Esophagus muscularis mucosa (tissue), 4 donors: ENCODE results near the gene UNC5A. TPM values are rescaled to one million over a fixed set of nuclear protein-coding genes. Genes with fewer than 3 reads are reported as not detected.

Source experiments
- DNase-seq: peaks from one replicate; pipeline ENCODE4 v3.0.0-alpha.2; 2017; ENCODE audit errors: extremely low spot score
- H3K27ac ChIP-seq, 4 donors: fragments of 200-600 bp; sonication (generic); replicated peaks in 1 of 4; 1 replicate in 3 of 4; 2 replicates in 1 of 4; pipeline ENCODE4 v1.5.1; 2016 to 2019; ENCODE audit warnings: mild to moderate bottlenecking in 1 of 4
- H3K27me3 ChIP-seq, 4 donors: fragments of 200-600 bp; sonication (generic); one replicate each; pipeline versions ENCODE4 v1.5.1 to v1.6.0; 2016 to 2019
- H3K36me3 ChIP-seq, 4 donors: fragments of 200-600 bp; sonication (generic); one replicate each; pipeline ENCODE4 v1.5.1; 2016 to 2019
- H3K4me1 ChIP-seq, 4 donors: fragments of 200-600 bp; sonication (generic); one replicate each; pipeline ENCODE4 v1.5.1; 2016 to 2019
- H3K4me3 ChIP-seq, 4 donors: fragments of 200-600 bp; sonication (generic); 1 replicate in 2 of 4; 2 replicates in 2 of 4; pipeline ENCODE4 v1.5.1; 2016 to 2019; ENCODE audit warnings: mild to moderate bottlenecking in 4 of 4, moderate library complexity in 1 of 4
- H3K9me3 ChIP-seq, 4 donors: fragments of 200-600 bp; sonication (generic); 1 replicate in 3 of 4; 2 replicates in 1 of 4; pipeline ENCODE4 v1.5.1; 2016 to 2019
- CTCF ChIP-seq, 3 experiments: fragments of 200-600 bp in 2 of 3; fragments of 450-650 bp in 1 of 3; sonication (generic) in 2 of 3; IDR thresholded peaks; one replicate each; pipeline ENCODE4 v1.5.1; 2017 to 2019; ENCODE audit warnings: antibody characterized with exemption in 3 of 3, mild to moderate bottlenecking in 2 of 3, moderate library complexity in 1 of 3
- EP300 ChIP-seq: sonication (generic); formaldehyde crosslinking; IDR thresholded peaks from one replicate; pipeline ENCODE4 v1.6.1; 2017; ENCODE audit warnings: antibody characterized with exemption
- POLR2A ChIP-seq: fragments of 450-650 bp; IDR thresholded peaks from one replicate; pipeline ENCODE4 v1.6.1; 2017; ENCODE audit warnings: antibody characterized with exemption, moderate library complexity, mild to moderate bottlenecking, low read depth
- POLR2AphosphoS5 ChIP-seq, 2 donors: sonication (generic); formaldehyde crosslinking; IDR thresholded peaks; one replicate each; pipeline ENCODE4 v1.6.1; 2017; ENCODE audit warnings: antibody characterized with exemption in 2 of 2
- WGBS: methylation state at CpG from one replicate; pipeline ENCODE4 v1.1.5; 2018; 5-methylcytosine and 5-hydroxymethylcytosine counted together
- intact Hi-C: fragments of 100-400 bp; cut with DNase I; formaldehyde crosslinking; loops from one replicate; pipeline ENCODE4 v1.15.1; 2023
- total RNA-seq, 4 donors: library from RNA; depleted of rRNA; stranded (reverse); fragments of >200 nt; gene quantifications; one replicate each; pipeline versions ENCODE4 v1.1.0 to v1.2.1, GENCODE V29; 2016

The UNC5A gene
- total RNA-seq, 4 donors from 2014 or later: not detected

DNA sequence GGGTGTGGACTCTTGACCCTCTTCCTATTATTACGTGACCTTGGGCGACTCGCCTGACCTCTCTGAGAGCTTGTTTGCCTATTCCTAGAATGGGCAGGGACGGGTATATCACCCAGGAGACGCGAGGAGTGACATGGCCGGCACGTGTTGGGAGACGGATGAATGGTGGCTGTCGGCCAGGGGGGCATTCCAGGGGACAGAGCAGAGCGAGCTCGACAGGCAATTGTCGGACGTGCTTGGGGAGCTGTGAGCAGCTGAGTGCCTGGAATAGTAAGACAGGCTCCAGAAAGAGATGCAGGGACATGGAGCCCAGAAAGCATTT lies 29.3 kb upstream of the UNC5A start:
- H3K4me1 ChIP-seq: peaks cover 0 to 7% (median 1%) of the 10 kb centered on the region in 4 donors
- no peaks in the 10 kb centered on the region for H3K9me3 ChIP-seq
- TF ChIP-seq CTCF (IDR thresholded peaks at IDR 0.05) (no peak), POLR2AphosphoS5 (IDR thresholded peaks at IDR 0.05) (no peak), EP300 (no peak), POLR2A (no peak)
- intact Hi-C loops: no loop called here
- H3K27ac ChIP-seq: no peak overlapping the region
- H3K27me3 ChIP-seq: peaks cover 0 to 75% (median 6%) of the 10 kb centered on the region in 4 donors
- WGBS: 27% methylated on average over 14 of the region's 14 CpGs
- DNase-seq: no peak
- no peak overlapping the region for H3K4me3 ChIP-seq
- H3K36me3 ChIP-seq: no peaks in the 10 kb centered on the region

DNA sequence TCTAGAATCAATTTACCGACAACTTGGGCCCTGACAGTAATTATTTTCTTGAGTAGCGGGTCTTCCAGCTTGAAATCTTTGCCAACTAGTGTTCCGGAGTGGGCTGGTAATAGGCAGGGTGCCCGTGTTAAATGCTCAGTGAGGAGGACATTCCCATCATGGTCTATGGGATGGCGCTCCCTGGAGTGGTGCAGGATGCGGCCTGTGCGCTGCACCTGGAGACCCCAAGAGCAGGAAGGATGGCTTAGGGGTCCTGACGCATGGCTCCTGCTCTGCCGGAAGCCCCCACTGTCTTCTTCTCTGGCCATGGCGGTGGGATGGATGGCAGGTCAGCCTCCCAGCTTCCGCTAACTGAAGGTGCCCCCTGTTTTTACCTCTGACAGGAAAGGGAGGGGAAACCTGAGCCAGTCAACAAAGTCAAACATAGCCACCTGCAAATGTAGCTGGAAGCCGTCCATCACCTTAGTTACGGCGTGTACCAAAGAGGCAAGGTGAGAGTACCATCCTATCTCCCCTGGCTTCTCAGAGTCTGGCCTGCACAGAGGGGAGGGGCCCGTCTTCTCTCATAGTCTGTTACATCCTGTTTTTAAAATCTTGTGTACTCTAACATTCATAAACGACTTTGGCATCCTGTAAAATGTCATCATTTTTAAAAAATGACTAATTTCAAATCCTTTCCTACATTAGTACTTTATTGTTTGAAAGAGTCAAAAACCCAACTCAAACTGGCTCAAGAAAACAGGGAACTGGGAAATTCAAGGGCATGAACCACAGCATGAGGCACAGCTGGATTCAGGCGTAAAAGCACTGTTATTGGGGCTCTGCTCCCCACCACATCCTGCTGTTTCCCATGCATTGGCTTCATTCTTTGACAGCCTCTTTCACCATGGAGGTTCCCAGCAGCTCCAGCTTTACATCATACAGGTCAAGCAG lies 28.5 kb upstream of the UNC5A start:
- TF ChIP-seq POLR2AphosphoS5 (IDR thresholded peaks at IDR 0.05) (no peak), CTCF (IDR thresholded peaks at IDR 0.05) (no peak), POLR2A (no peak), EP300 (no peak)
- intact Hi-C loops: no loop called here
- no peaks in the 10 kb centered on the region for H3K9me3 ChIP-seq
- peaks cover 0 to 7% (median 1%) of the 10 kb centered on the region in 4 donors for H3K4me1 ChIP-seq
- WGBS: 76% methylated on average over 13 of the region's 17 CpGs
- H3K4me3 ChIP-seq: no peak overlapping the region
- H3K36me3 ChIP-seq: no peaks in the 10 kb centered on the region
- no peak for DNase-seq
- peaks cover 0 to 75% (median 6%) of the 10 kb centered on the region in 4 donors for H3K27me3 ChIP-seq
- H3K27ac ChIP-seq: no peak overlapping the region

DNA sequence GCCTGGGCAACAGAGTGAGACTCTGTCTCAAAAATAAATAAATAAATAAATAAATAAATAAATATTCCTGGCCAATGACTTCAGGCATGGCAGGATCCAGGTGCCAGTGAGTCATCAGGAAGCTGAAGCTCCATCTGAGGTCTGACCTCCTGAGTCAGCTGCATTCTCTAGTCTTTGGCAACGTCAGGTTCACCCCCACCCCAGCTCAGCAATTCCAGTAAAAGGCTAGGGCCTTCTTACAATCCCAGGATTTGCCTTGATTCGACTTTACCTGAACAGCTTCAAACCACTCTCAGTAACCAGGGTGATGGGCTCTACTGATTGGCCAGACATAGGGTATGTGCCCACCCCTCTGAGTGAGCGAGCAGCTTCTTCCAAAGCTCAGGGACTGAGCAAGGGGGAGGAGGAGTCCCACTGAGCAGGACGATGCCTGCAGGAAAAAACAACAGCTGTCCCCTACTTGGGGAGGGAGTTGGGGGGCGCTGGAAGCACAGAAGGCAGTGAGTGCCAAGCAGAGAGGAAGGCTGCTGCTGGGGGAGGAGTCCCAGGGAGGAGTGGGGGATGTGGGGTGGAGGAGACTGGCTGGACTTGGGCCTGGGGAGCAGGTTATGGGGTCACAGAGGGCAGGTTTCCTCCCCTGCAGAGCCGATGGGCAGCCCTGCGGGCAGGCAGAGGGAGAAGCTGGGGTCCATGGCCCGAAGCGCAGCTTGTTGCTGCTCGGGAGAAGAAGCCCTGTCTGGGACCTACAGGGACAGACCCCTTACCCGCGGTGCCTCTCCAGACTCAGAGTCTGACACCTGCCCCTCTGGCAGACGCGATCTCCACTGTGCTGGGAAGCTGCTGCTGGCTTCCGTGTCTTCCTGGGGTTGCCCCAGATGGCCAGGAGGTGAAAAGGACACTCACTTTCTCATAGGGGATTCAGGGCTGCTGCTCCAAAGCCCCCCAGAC lies 25.9 kb upstream of the UNC5A start:
- TF ChIP-seq POLR2A (no peak), CTCF (IDR thresholded peaks at IDR 0.05) (no peak), POLR2AphosphoS5 (IDR thresholded peaks at IDR 0.05) (no peak), EP300 (no peak)
- intact Hi-C loops: no loop called here
- 16% methylated on average over 9 of the region's 15 CpGs for WGBS
- Histone ChIP-seq H3K9me3 (no peaks in the 10 kb centered on the region), H3K27ac (no peak overlapping the region), H3K4me3 (no peak overlapping the region), H3K4me1 (peaks cover 0 to 7% (median 1%) of the 10 kb centered on the region in 4 donors), H3K36me3 (no peaks in the 10 kb centered on the region), H3K27me3 (peaks cover 0 to 80% (median 14%) of the 10 kb centered on the region in 4 donors)
- no peak for DNase-seq

DNA sequence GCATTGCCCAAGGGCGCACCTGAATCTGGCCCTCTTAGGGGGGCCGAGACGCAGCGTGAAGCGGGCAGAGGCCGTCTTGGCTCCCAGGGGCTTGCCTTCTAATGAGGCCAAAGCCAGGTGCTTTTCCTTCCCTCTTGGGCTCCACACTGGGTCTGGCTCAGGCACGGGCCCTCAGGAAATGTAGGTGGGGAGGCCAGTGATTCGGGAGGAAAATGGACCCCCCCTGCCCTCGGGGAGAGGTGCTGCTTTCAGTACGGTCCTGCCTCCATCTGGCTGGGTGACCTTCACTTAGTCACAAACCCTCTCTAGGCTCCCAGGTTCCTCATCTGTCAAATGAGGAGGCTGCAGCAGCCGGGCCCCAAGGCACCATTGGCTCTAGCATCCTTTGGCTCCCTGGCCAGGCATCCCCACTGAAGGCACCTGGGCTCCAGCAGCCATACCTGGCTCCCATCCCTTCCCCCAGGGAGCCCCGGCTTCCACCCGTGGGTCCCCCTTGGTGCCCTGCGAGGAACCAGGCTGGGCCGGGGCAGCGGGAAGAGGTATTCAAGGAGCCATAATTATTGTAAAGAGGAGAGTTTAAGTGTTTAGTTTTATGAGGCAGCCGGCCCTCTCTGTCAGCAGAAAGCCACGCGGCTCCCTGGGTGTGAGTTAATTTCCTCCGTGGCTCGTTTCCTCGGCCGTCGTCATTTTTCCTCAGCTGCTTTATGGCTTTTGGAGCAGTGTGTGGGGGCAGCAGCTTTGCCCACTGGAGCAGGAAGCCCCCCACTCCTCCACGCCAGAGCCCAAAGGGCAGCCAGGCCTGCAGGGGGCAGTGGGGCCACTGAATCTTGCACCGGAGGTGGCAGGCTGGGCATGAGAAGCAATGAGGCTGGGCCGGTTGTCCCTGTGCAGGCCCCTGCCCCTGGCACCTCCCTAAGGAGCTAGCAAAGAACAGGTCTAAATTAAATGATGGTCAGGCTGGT lies 24.9 kb upstream of the UNC5A start:
- H3K27ac ChIP-seq: no peak overlapping the region
- TF ChIP-seq POLR2A (no peak), EP300 (no peak)
- intact Hi-C loops: no loop called here
- H3K4me1 ChIP-seq: peaks cover 0 to 7% (median 1%) of the 10 kb centered on the region in 4 donors
- 56% methylated on average over 22 of the region's 27 CpGs for WGBS
- H3K27me3 ChIP-seq: peaks cover 0 to 79% (median 14%) of the 10 kb centered on the region in 4 donors
- DNase-seq: no peak
- no peaks in the 10 kb centered on the region for H3K36me3 ChIP-seq
- H3K4me3 ChIP-seq: no peak overlapping the region
- no peaks in the 10 kb centered on the region for H3K9me3 ChIP-seq
